Neuron (in vitro differentiated cells): ENCODE results near the gene SHC2.
"Not testable (repeated sequence)": the region's sequence is repeated elsewhere in the genome, so short reads cannot be mapped to it uniquely, and the experiment has no call there.

ENCODE experiments used
- H2AFZ ChIP-seq: one replicate; pipeline ENCODE4 v1.6.1; 2013; ENCODE audit warnings: low read depth, mild to moderate bottlenecking, inconsistent platforms, low read length, moderate library complexity
- H3K27me3 ChIP-seq: one replicate; pipeline ENCODE4 v1.6.1; 2013; ENCODE audit warnings: low read length; ENCODE audit not compliant: insufficient read depth
- H3K36me3 ChIP-seq: one replicate; pipeline ENCODE4 v1.6.1; 2013; ENCODE audit warnings: low read length; ENCODE audit not compliant: insufficient read depth
- H3K4me1 ChIP-seq: one replicate; pipeline ENCODE4 v1.6.1; 2013; ENCODE audit warnings: low read length; ENCODE audit not compliant: insufficient read depth
- H3K4me3 ChIP-seq: 2 replicates; pipeline ENCODE4 v1.5.1; 2013; ENCODE audit warnings: mild to moderate bottlenecking, low read length, moderate library complexity
- H3K9me3 ChIP-seq: one replicate; pipeline ENCODE4 v1.6.1; 2013; ENCODE audit warnings: low read length

SHC2 gene

DNA sequence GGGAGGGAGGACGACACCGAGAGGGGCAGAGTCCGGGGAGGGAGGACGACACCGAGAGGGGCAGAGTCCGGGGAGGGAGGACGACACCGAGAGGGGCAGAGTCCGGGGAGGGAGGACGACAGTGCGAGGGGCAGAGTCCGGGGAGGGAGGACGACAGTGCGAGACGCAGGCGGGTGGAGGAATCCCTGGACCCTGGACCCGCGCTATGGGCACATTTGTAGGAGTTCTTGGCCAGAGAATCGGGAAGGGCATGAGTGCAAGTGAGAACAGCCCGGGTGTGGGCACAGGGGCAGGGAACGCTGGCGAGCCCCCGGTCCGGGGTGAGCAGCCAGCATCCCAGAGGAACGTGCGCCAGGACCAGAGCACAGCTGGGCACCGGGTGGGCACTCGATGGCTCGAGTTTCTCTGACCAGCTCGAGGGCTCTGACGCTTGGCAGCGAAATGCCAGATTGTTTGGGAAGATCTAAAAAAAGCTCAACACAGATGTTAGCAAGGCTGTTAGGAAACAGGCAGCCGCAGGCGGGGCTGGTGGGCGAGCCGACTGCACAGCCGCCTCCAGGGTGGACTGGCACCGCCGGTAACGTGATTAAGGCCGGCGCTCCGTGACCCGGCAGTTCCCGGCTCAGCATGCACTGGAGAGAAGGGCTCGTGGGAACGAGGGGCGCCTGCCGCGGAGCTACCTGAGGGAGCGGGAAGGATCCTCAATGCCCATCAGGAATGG, 33.9 kb downstream of the SHC2 start:
- peaks cover 5% of the 10 kb centered on the region for H3K36me3 ChIP-seq
- H3K4me1 ChIP-seq: no peaks in the 10 kb centered on the region
- no peaks in the 10 kb centered on the region for H3K27me3 ChIP-seq
- no peak overlapping the region for H2AFZ ChIP-seq
- no peak overlapping the region for H3K4me3 ChIP-seq
- peaks cover 25% of the 10 kb centered on the region for H3K9me3 ChIP-seq

GRCh38 chr19:425056-425455, 35.8 kb downstream of the SHC2 start:
- no peak overlapping the region for H2AFZ ChIP-seq
- H3K9me3 ChIP-seq: peaks cover 21% of the 10 kb centered on the region
- H3K4me1 ChIP-seq: no peaks in the 10 kb centered on the region
- no peak overlapping the region for H3K4me3 ChIP-seq
- peaks cover 5% of the 10 kb centered on the region for H3K36me3 ChIP-seq
- H3K27me3 ChIP-seq: no peaks in the 10 kb centered on the region

DNA sequence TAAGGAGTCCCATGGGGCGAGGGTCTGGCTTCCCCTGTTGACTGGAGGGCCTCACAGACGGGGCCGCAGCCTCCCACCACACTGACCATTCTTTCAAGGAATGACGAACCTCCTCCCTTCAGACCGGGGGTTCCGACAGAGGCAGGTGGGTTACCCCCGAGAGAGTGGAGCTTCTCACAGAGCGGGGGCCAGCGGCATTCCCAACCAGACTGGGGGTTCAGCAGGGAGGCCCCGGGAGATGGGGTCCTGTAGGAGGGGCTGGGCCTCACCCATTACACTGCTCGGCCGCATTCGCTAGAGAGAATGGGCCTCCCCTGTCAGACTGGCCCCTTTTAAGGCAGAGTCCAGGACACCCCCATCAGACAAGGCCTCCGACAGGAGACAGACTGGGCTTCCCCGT, 36.3 kb downstream of the SHC2 start:
- H3K4me1 ChIP-seq: no peaks in the 10 kb centered on the region
- peaks cover 17% of the 10 kb centered on the region for H3K9me3 ChIP-seq
- H3K27me3 ChIP-seq: no peaks in the 10 kb centered on the region
- H3K36me3 ChIP-seq: peaks cover 5% of the 10 kb centered on the region
- no peak overlapping the region for H2AFZ ChIP-seq
- H3K4me3 ChIP-seq: no peak overlapping the region

DNA sequence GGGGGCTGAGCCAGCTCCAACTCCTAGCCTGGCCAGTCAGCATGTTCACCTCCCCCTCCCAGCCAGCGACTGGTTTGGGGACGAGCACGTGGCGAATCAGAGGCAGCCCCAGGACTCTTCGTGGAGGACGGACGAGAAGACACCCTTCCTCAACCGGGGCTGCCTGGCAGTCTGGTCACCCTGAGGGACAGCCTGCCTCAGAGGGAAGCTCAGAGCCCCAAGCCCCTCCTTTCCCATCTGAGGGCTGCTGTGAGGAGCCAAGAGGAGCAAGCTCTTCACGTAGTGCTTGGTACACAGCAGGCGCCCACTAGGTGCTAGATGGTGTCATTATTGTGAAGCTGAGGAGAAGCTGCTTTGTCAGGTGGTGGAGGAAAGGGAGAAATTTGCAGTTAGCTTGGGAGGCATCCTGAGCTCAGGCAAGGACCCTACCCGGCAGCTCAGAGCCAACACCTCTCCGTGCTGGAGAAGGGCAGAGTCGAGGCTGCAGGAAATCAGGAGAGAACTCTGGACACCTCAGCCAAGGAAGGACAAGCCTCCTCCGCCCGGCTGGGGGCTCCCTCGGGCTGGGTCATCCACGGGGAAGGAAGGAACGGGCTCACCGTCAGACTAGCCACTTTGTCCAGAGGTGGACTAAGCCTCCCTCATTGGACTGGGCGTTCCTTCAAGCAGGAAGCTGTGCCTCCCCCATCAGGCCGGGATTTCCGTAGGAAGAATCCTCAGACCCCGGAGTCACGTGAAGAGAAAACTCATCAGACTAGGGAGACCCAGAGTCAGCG, 37.0 kb downstream of the SHC2 start:
- Histone ChIP-seq H3K4me1 (no peaks in the 10 kb centered on the region), H2AFZ (no peak overlapping the region), H3K36me3 (peaks cover 5% of the 10 kb centered on the region), H3K4me3 (no peak overlapping the region), H3K9me3 (peaks cover 12% of the 10 kb centered on the region), H3K27me3 (no peaks in the 10 kb centered on the region)

DNA sequence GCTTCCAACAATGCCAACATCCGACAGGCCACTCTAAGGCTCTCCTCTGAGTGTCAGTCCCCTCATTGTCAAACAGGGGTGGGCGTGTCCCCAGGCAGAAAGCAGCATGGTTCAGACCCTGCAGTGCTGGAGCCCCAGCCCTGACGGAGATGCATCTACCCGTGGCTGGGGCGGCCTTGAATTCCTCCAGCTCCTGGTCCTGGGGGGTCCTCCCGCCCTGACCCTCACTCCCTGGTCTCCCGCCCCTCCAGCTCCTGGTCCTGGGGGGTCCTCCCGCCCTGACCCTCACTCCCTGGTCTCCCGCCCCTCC, 38.0 kb downstream of the SHC2 start:
- H3K36me3 ChIP-seq, H3K4me1 ChIP-seq, H2AFZ ChIP-seq, H3K9me3 ChIP-seq, H3K27me3 ChIP-seq, H3K4me3 ChIP-seq: not testable (repeated sequence)

DNA sequence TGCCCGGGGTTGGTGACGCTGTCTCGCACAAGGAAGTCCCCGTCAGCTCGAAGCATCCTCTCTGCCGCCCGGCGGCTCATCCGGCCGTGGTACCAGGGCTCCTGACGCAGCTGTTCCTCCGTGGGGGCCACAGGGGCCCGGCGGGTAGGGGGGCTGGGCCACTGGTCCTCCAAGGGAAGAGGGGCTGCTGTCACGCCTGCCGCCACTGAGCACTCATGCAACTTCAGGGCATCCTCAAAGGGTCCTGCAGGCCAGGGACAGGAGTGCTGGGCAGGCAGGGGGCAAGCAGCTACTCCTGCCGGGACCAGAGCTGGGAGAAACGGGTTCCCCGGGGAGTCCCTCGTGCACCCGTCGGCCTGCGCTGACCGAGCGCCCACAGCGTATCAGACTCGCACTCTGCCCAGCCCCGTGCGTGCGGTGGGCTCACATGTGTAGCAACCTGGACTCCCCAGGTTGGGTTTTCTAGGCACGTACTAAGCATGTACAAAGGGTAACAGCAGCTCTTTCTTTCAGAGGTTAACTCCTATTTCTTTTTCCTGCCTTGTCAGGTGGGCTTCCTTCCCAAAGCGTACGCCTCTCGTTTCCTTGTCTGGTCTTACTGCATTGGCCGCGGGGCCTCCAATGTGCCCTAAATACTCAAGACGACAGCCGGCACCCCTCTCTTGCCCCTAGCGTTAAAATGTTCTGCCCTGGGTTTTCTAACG, 38.5 kb downstream of the SHC2 start:
- peaks cover 9% of the 10 kb centered on the region for H3K9me3 ChIP-seq
- H2AFZ ChIP-seq: no peak overlapping the region
- H3K36me3 ChIP-seq: peaks cover 5% of the 10 kb centered on the region
- H3K4me3 ChIP-seq: no peak overlapping the region
- peaks cover 12% of the 10 kb centered on the region for H3K4me1 ChIP-seq
- H3K27me3 ChIP-seq: no peaks in the 10 kb centered on the region

GRCh38 chr19:419721-420515, 40.9 kb downstream of the SHC2 start:
- peaks cover 23% of the 10 kb centered on the region for H3K4me1 ChIP-seq
- peaks cover 10% of the 10 kb centered on the region for H3K9me3 ChIP-seq
- H3K4me3 ChIP-seq: no peak overlapping the region
- no peak overlapping the region for H2AFZ ChIP-seq
- no peaks in the 10 kb centered on the region for H3K27me3 ChIP-seq
- H3K36me3 ChIP-seq: peaks cover 5% of the 10 kb centered on the region

DNA sequence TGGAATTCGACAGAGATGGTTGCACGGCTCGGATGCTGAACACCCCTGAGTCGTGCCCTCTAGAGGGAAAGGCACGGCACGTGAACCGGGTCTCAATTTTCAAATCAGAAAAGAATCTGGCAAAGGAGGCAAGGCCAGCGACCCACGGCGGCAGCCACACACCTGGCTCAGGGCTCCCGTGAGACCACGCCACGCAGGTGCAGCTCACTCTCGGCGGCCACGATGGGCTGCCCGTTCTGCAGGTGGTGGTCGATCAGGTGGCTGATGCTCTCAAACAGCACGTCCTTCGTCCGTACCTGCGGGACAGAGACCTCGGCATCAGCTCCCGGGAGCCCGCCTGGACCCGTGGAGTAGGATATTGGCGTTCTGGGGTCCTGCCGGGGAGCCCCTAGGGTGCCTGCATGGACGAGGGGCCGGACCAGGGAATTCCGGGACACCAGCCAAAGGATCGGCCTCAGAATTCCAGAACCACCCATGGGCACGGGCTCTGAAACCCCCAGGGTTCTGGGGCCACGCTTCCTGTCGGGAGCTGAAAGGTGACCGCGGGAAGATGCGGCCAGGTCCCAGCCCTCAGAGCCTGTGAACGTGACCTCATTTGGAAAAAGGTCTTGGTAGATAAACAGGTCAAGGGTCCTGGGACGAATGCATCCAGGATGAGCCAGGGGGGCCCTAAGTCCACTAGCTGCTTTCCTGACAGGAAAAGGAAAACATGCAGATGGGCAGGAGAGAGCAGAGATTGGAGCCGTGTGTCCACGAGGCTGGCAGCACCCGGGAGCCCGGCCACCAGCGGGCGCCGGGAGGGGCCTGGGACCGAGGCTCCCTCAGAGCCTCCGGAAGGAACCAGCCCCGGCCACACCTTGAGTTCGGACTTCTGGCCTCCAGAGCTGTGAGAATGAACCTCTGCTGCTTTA, 41.8 kb downstream of the SHC2 start:
- Histone ChIP-seq H2AFZ (no peak overlapping the region), H3K4me3 (no peak overlapping the region), H3K4me1 (peaks cover 23% of the 10 kb centered on the region), H3K9me3 (peaks cover 11% of the 10 kb centered on the region), H3K27me3 (no peaks in the 10 kb centered on the region), H3K36me3 (peaks cover 5% of the 10 kb centered on the region)

- H3K9me3 ChIP-seq: peaks cover 4% of the 10 kb centered on the region
- peaks cover 23% of the 10 kb centered on the region for H3K4me1 ChIP-seq
- no peaks in the 10 kb centered on the region for H3K27me3 ChIP-seq
- H2AFZ ChIP-seq: no peak overlapping the region
- no peaks in the 10 kb centered on the region for H3K36me3 ChIP-seq
- H3K4me3 ChIP-seq: no peak overlapping the region
Observed at GRCh38 chr19:416416-416815, 44.4 kb downstream of the SHC2 start.

GRCh38 chr19:415292-415691, 45.5 kb downstream of the SHC2 start:
- Histone ChIP-seq H3K4me3 (no peak overlapping the region), H3K27me3 (peaks cover 2% of the 10 kb centered on the region), H3K36me3 (no peaks in the 10 kb centered on the region), H2AFZ (no peak overlapping the region), H3K9me3 (peaks cover 4% of the 10 kb centered on the region), H3K4me1 (peaks cover 23% of the 10 kb centered on the region)

- peaks cover 4% of the 10 kb centered on the region for H3K9me3 ChIP-seq
- peaks cover 4% of the 10 kb centered on the region for H3K27me3 ChIP-seq
- H3K4me1 ChIP-seq: peaks cover 30% of the 10 kb centered on the region
- no peak overlapping the region for H3K4me3 ChIP-seq
- H3K36me3 ChIP-seq: no peaks in the 10 kb centered on the region
- no peak overlapping the region for H2AFZ ChIP-seq
Observed at GRCh38 chr19:413756-414420, 46.9 kb downstream of the SHC2 start.
